ENCODE data around the gene AP1S3.

The AP1S3 gene

DNA sequence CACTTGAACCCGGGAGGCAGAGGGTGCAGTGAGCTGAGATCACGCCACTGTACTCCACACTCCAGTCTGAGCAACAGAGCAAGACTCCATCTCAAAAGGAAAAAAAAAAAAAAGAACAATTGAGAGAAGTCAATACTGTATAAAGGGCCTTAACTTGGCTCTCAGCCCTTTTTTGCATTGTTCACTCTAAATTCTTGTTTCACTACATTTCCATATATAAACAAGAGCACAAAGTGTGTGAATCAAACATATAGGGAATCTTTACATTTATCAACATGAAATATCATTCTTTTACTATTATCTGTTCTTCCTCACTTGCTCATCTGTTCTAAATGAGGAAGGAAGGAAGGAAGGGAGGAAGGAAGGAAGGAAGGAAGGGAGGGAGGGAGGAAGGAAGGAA lies 90.8 kb downstream of the AP1S3 start:
- no peaks in the 10 kb centered on the region for H3F3A ChIP-seq (ENCODE audit: low read depth)
- H3K36me3 ChIP-seq (ENCODE audit: insufficient read depth, low read length), result no peaks in the 10 kb centered on the region
- no peaks in the 10 kb centered on the region for H3K4me1 ChIP-seq (ENCODE audit: insufficient read depth, low read length, poor library complexity, severe bottlenecking)
- H3K9me2 ChIP-seq (replicated peaks; ENCODE audit: low read depth, low read length), result no peaks in the 10 kb centered on the region
- no peak overlapping the region for H3K4me2 ChIP-seq (ENCODE audit: low read depth, low read length, poor library complexity, severe bottlenecking)
- H3K79me2 ChIP-seq (ENCODE audit: insufficient read depth, low read length), result no peaks in the 10 kb centered on the region
- no peak overlapping the region for H3K9ac ChIP-seq (ENCODE audit: low read depth, low read length, poor library complexity, severe bottlenecking)
- H3K9me3 ChIP-seq (ENCODE audit: insufficient read depth, low read depth, low read length), result no peaks in the 10 kb centered on the region
- no peak overlapping the region for H3K4me3 ChIP-seq (ENCODE audit: low read length, poor library complexity, severe bottlenecking)
- H4K20me1 ChIP-seq (ENCODE audit: insufficient read depth, low read length, poor library complexity, severe bottlenecking), result no peaks in the 10 kb centered on the region
- H3K27me3 ChIP-seq (ENCODE audit: insufficient read depth, low read length, poor library complexity, severe bottlenecking), result no peaks in the 10 kb centered on the region
- no peak for TF ChIP-seq CTCF (conservative IDR thresholded peaks at IDR 0.05; ENCODE audit: low read length)
- no peak for TF ChIP-seq EZH2phosphoT487 (IDR thresholded peaks at IDR 0.05; ENCODE audit: borderline replicate concordance)
- H2AFZ ChIP-seq (ENCODE audit: low read length), result no peak overlapping the region

- H3K27me3 ChIP-seq (ENCODE audit: insufficient read depth, low read length, poor library complexity, severe bottlenecking), result no peaks in the 10 kb centered on the region
- TF ChIP-seq CTCF (conservative IDR thresholded peaks at IDR 0.05; ENCODE audit: low read length) (no peak), EZH2phosphoT487 (IDR thresholded peaks at IDR 0.05; ENCODE audit: borderline replicate concordance) (no peak)
- no peaks in the 10 kb centered on the region for H4K20me1 ChIP-seq (ENCODE audit: insufficient read depth, low read length, poor library complexity, severe bottlenecking)
- no peak overlapping the region for H3K4me3 ChIP-seq (ENCODE audit: low read length, poor library complexity, severe bottlenecking)
- H3K9me2 ChIP-seq (replicated peaks; ENCODE audit: low read depth, low read length), result no peaks in the 10 kb centered on the region
- no peak overlapping the region for H3K9ac ChIP-seq (ENCODE audit: low read depth, low read length, poor library complexity, severe bottlenecking)
- H2AFZ ChIP-seq (ENCODE audit: low read length), result no peak overlapping the region
- H3K9me3 ChIP-seq (ENCODE audit: insufficient read depth, low read depth, low read length), result no peaks in the 10 kb centered on the region
- H3K4me2 ChIP-seq (ENCODE audit: low read depth, low read length, poor library complexity, severe bottlenecking), result no peak overlapping the region
- H3F3A ChIP-seq (ENCODE audit: low read depth), result no peaks in the 10 kb centered on the region
- no peaks in the 10 kb centered on the region for H3K4me1 ChIP-seq (ENCODE audit: insufficient read depth, low read length, poor library complexity, severe bottlenecking)
- H3K36me3 ChIP-seq (ENCODE audit: insufficient read depth, low read length), result no peaks in the 10 kb centered on the region
- H3K79me2 ChIP-seq (ENCODE audit: insufficient read depth, low read length), result no peaks in the 10 kb centered on the region
These were observed 92.8 kb downstream of the AP1S3 start for GRCh38 chr2:223744580-223744979.

- Histone ChIP-seq H3K9me2 (replicated peaks; ENCODE audit: low read depth, low read length) (no peaks in the 10 kb centered on the region), H2AFZ (ENCODE audit: low read length) (no peak overlapping the region), H3K36me3 (ENCODE audit: insufficient read depth, low read length) (no peaks in the 10 kb centered on the region), H3K4me1 (ENCODE audit: insufficient read depth, low read length, poor library complexity, severe bottlenecking) (no peaks in the 10 kb centered on the region), H3F3A (ENCODE audit: low read depth) (no peaks in the 10 kb centered on the region), H4K20me1 (ENCODE audit: insufficient read depth, low read length, poor library complexity, severe bottlenecking) (no peaks in the 10 kb centered on the region), H3K4me3 (ENCODE audit: low read length, poor library complexity, severe bottlenecking) (no peak overlapping the region), H3K79me2 (ENCODE audit: insufficient read depth, low read length) (no peaks in the 10 kb centered on the region), H3K27me3 (ENCODE audit: insufficient read depth, low read length, poor library complexity, severe bottlenecking) (no peaks in the 10 kb centered on the region), H3K4me2 (ENCODE audit: low read depth, low read length, poor library complexity, severe bottlenecking) (no peak overlapping the region), H3K9me3 (ENCODE audit: insufficient read depth, low read depth, low read length) (no peaks in the 10 kb centered on the region), H3K9ac (ENCODE audit: low read depth, low read length, poor library complexity, severe bottlenecking) (no peak overlapping the region)
- TF ChIP-seq EZH2phosphoT487 (IDR thresholded peaks at IDR 0.05; ENCODE audit: borderline replicate concordance) (no peak), CTCF (conservative IDR thresholded peaks at IDR 0.05; ENCODE audit: low read length) (no peak)
These were observed 96.7 kb downstream of the AP1S3 start for GRCh38 chr2:223740679-223741078.

Data from Loucy (cell line).